Measurements from ENCODE around the gene PFDN6.
A peak's percentile ranks its signal among the peaks of the same experiment; 100 is the strongest.

PFDN6 gene

GRCh38 chr6:33317419-33317668 is 27.9 kb downstream of the PFDN6 start:
- Mint-ChIP-seq H3K9me3 (no peaks in the 10 kb centered on the region), H3K27me3 (no peaks in the 10 kb centered on the region), H3K36me3 (peaks cover 27% of the 10 kb centered on the region), H3K4me3 (peak overlapping the region; percentile 78), H3K4me1 (peaks cover 76% of the 10 kb centered on the region), H3K27ac (peak overlapping the region; percentile 55)

- Mint-ChIP-seq H3K27ac (peak within 1 kb of the TSS; percentile 96), H3K36me3 (peaks cover 24% of the 10 kb centered on the region), H3K9me3 (no peaks in the 10 kb centered on the region), H3K4me1 (peaks cover 79% of the 10 kb centered on the region), H3K27me3 (no peaks in the 10 kb centered on the region), H3K4me3 (peak within 1 kb of the TSS; percentile 95)
Observed at GRCh38 chr6:33317669-33318425, 28.4 kb downstream of the PFDN6 start, which contains the start of gene ZBTB22. Gene ZBTB22 (minus strand): TSS chr6:33317744. CDS start chr6:33316916, 828 bp downstream.

GRCh38 chr6:33318426-33319073 is 29.1 kb downstream of the PFDN6 start:
- H3K27me3 Mint-ChIP-seq: no peaks in the 10 kb centered on the region
- peaks cover 82% of the 10 kb centered on the region for H3K4me1 Mint-ChIP-seq
- H3K4me3 Mint-ChIP-seq: peak overlapping the region; percentile 95
- peaks cover 22% of the 10 kb centered on the region for H3K36me3 Mint-ChIP-seq
- peak overlapping the region; percentile 96 for H3K27ac Mint-ChIP-seq
- H3K9me3 Mint-ChIP-seq: no peaks in the 10 kb centered on the region

- Mint-ChIP-seq H3K4me3 (peak overlapping the region; percentile 95), H3K36me3 (peaks cover 22% of the 10 kb centered on the region), H3K9me3 (no peaks in the 10 kb centered on the region), H3K27me3 (no peaks in the 10 kb centered on the region), H3K27ac (peak overlapping the region; percentile 26), H3K4me1 (peaks cover 86% of the 10 kb centered on the region)
Observed at GRCh38 chr6:33319939-33320314, 30.5 kb downstream of the PFDN6 start.

GRCh38 chr6:33320315-33321181 is 31.1 kb downstream of the PFDN6 start:
- no peak overlapping the region for H3K27ac Mint-ChIP-seq
- no peaks in the 10 kb centered on the region for H3K9me3 Mint-ChIP-seq
- H3K36me3 Mint-ChIP-seq: peaks cover 22% of the 10 kb centered on the region
- peak overlapping the region; percentile 95 for H3K4me3 Mint-ChIP-seq
- peaks cover 80% of the 10 kb centered on the region for H3K4me1 Mint-ChIP-seq
- no peaks in the 10 kb centered on the region for H3K27me3 Mint-ChIP-seq

GRCh38 chr6:33321227-33321626 is 31.8 kb downstream of the PFDN6 start:
- peak overlapping the region; percentile 95 for H3K4me3 Mint-ChIP-seq
- H3K36me3 Mint-ChIP-seq: peaks cover 22% of the 10 kb centered on the region
- no peaks in the 10 kb centered on the region for H3K9me3 Mint-ChIP-seq
- H3K27ac Mint-ChIP-seq: peak overlapping the region; percentile 87
- no peaks in the 10 kb centered on the region for H3K27me3 Mint-ChIP-seq
- peaks cover 73% of the 10 kb centered on the region for H3K4me1 Mint-ChIP-seq

GRCh38 chr6:33323623-33323948 is 34.2 kb downstream of the PFDN6 start:
- Mint-ChIP-seq H3K9me3 (no peaks in the 10 kb centered on the region), H3K4me3 (peak overlapping the region; percentile 95), H3K4me1 (peaks cover 52% of the 10 kb centered on the region), H3K27me3 (no peaks in the 10 kb centered on the region), H3K27ac (peak overlapping the region; percentile 96), H3K36me3 (peaks cover 20% of the 10 kb centered on the region)

GRCh38 chr6:33324125-33324524 is 34.7 kb downstream of the PFDN6 start:
- H3K9me3 Mint-ChIP-seq: no peaks in the 10 kb centered on the region
- H3K27me3 Mint-ChIP-seq: no peaks in the 10 kb centered on the region
- peak overlapping the region; percentile 95 for H3K4me3 Mint-ChIP-seq
- peaks cover 47% of the 10 kb centered on the region for H3K4me1 Mint-ChIP-seq
- H3K36me3 Mint-ChIP-seq: peaks cover 18% of the 10 kb centered on the region
- H3K27ac Mint-ChIP-seq: no peak overlapping the region

- no peaks in the 10 kb centered on the region for H3K27me3 Mint-ChIP-seq
- no peak overlapping the region for H3K27ac Mint-ChIP-seq
- peaks cover 18% of the 10 kb centered on the region for H3K4me1 Mint-ChIP-seq
- H3K36me3 Mint-ChIP-seq: no peaks in the 10 kb centered on the region
- H3K9me3 Mint-ChIP-seq: no peaks in the 10 kb centered on the region
- H3K4me3 Mint-ChIP-seq: no peak overlapping the region
Observed at GRCh38 chr6:33329058-33329457, 39.7 kb downstream of the PFDN6 start.

GRCh38 chr6:33330736-33331135 is 41.3 kb downstream of the PFDN6 start:
- no peaks in the 10 kb centered on the region for H3K9me3 Mint-ChIP-seq
- peaks cover 17% of the 10 kb centered on the region for H3K4me1 Mint-ChIP-seq
- no peaks in the 10 kb centered on the region for H3K36me3 Mint-ChIP-seq
- no peaks in the 10 kb centered on the region for H3K27me3 Mint-ChIP-seq
- H3K4me3 Mint-ChIP-seq: no peak overlapping the region
- H3K27ac Mint-ChIP-seq: no peak overlapping the region

GRCh38 chr6:33333666-33334065 is 44.3 kb downstream of the PFDN6 start:
- H3K4me3 Mint-ChIP-seq: no peak overlapping the region
- H3K36me3 Mint-ChIP-seq: no peaks in the 10 kb centered on the region
- peaks cover 17% of the 10 kb centered on the region for H3K4me1 Mint-ChIP-seq
- H3K27me3 Mint-ChIP-seq: no peaks in the 10 kb centered on the region
- H3K27ac Mint-ChIP-seq: no peak overlapping the region
- no peaks in the 10 kb centered on the region for H3K9me3 Mint-ChIP-seq

GRCh38 chr6:33335916-33336315 is 46.5 kb downstream of the PFDN6 start:
- H3K36me3 Mint-ChIP-seq: no peaks in the 10 kb centered on the region
- H3K4me1 Mint-ChIP-seq: peaks cover 23% of the 10 kb centered on the region
- no peak overlapping the region for H3K27ac Mint-ChIP-seq
- no peaks in the 10 kb centered on the region for H3K27me3 Mint-ChIP-seq
- H3K4me3 Mint-ChIP-seq: no peak overlapping the region
- no peaks in the 10 kb centered on the region for H3K9me3 Mint-ChIP-seq

GRCh38 chr6:33336495-33336894 is 47.1 kb downstream of the PFDN6 start:
- H3K36me3 Mint-ChIP-seq: no peaks in the 10 kb centered on the region
- H3K27me3 Mint-ChIP-seq: no peaks in the 10 kb centered on the region

GRCh38 chr6:33339193-33339592 is 49.8 kb downstream of the PFDN6 start:
- Mint-ChIP-seq H3K4me1 (peaks cover 21% of the 10 kb centered on the region), H3K4me3 (no peak overlapping the region), H3K27me3 (no peaks in the 10 kb centered on the region), H3K36me3 (no peaks in the 10 kb centered on the region), H3K9me3 (no peaks in the 10 kb centered on the region), H3K27ac (no peak overlapping the region)

More at GRCh38 chr6:33336495-33336894, 47.1 kb downstream of the PFDN6 start:
- Mint-ChIP-seq H3K4me1 (peaks cover 23% of the 10 kb centered on the region), H3K27ac (no peak overlapping the region), H3K4me3 (no peak overlapping the region), H3K9me3 (no peaks in the 10 kb centered on the region)

Data from activated naive CD4-positive, alpha-beta T cell treated with anti-CD3 and anti-CD28 coated beads, Interleukin-2, amount 50 U/mL, for 24 hours (primary cell).